ENCODE results near the gene DCHS2.

The DCHS2 gene

DNA sequence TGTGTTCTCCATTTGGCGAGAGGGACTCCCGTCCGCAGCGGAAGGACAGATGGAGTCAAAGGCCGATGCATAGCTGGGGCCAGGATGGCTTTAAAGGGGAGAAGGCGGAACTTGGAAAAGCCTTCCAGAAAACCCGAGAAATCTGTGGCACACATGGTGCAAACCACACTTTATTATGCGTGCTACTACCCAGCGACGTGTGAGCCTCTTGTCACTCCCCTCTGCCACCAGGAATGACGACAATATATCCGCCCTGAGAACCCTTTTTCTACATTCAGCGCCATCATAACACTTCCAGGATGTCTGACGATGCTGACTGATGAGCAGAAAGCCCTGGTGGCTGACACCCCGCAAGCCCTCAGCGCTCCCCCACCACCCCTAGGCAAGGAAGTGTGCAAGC lies 689 bp upstream of the DCHS2 start:
- DNase-seq (ENCODE audit: low spot score) = no peak
- H3K27ac ChIP-seq = no peak overlapping the region
- ChIA-PET POLR2A (ENCODE audit: low non-redundant PET) (no interaction called here), CTCF (no interaction called here)
- TF ChIP-seq, protein P1, sequence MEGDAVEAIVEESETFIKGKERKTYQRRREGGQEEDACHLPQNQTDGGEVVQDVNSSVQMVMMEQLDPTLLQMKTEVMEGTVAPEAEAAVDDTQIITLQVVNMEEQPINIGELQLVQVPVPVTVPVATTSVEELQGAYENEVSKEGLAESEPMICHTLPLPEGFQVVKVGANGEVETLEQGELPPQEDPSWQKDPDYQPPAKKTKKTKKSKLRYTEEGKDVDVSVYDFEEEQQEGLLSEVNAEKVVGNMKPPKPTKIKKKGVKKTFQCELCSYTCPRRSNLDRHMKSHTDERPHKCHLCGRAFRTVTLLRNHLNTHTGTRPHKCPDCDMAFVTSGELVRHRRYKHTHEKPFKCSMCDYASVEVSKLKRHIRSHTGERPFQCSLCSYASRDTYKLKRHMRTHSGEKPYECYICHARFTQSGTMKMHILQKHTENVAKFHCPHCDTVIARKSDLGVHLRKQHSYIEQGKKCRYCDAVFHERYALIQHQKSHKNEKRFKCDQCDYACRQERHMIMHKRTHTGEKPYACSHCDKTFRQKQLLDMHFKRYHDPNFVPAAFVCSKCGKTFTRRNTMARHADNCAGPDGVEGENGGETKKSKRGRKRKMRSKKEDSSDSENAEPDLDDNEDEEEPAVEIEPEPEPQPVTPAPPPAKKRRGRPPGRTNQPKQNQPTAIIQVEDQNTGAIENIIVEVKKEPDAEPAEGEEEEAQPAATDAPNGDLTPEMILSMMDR (conservative IDR thresholded peaks at IDR 0.05; ENCODE audit: low read depth) = no peak

DNA sequence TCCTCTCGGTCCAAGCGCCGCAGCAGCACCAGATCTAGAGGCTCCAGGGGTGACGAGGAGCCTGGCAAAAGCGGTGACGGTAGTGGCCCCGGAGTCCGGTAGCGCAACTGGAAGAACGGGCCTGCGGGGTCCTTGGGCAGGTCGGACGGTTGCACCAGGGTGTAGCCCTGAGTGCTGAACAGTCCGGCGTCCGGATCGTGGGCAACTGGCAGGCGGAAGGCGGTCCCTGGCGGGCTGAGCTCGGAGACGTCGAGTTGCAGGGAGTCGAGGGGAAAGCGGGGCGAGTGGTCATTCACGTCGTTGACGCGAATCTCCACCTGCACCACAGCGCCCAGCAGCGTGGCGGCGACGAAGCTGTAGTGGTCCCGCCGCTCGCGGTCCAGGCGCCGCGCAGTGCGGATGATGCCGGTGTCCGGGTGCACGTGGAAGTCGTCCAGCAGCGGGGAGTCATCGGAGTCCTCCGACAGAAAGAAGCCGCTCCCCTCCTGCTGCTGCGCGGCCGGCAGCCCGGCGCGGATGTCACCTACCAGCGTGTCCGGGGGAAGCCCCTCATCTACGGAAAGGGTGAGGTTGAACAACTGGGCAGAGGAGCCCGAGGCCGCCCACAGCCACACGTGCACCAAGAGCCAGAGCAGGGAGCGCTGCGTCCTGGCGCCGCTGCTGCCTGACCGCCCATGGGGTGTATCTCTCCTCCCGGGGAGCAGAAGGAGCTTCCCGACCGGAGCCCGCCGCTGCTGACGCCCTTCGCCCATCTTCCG lies 837 bp downstream of the DCHS2 start:
- CTCF ChIA-PET = interaction anchor here (1.5 kb wide), 1 partner anchor 16 kb away, joined by 6 read pairs; no protein-coding TSS in a partner anchor
- no peak for DNase-seq (ENCODE audit: low spot score)
- POLR2A ChIA-PET (ENCODE audit: low non-redundant PET) = no interaction called here
- H3K27ac ChIP-seq = no peak overlapping the region
- TF ChIP-seq, protein P1 (conservative IDR thresholded peaks at IDR 0.05; ENCODE audit: low read depth) = no peak

DNA sequence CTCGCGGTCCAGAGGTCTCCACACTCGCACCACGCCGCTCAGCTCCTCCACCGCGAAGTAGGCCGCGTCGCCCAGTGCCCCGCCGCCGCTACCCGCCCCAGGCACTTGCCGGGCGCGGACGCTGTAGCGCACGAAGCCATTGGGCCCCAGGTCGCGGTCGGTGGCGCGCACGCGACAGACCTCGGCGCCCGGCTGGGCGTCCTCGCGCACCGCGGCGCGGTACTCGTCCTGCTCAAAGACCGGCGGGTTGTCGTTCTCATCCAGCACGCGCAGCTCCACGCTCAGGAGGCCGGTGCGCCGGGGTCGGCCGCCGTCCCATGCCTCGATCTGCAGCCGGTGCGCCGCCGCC lies 1.4 kb downstream of the DCHS2 start:
- DNase-seq (ENCODE audit: low spot score) = no peak

DNA sequence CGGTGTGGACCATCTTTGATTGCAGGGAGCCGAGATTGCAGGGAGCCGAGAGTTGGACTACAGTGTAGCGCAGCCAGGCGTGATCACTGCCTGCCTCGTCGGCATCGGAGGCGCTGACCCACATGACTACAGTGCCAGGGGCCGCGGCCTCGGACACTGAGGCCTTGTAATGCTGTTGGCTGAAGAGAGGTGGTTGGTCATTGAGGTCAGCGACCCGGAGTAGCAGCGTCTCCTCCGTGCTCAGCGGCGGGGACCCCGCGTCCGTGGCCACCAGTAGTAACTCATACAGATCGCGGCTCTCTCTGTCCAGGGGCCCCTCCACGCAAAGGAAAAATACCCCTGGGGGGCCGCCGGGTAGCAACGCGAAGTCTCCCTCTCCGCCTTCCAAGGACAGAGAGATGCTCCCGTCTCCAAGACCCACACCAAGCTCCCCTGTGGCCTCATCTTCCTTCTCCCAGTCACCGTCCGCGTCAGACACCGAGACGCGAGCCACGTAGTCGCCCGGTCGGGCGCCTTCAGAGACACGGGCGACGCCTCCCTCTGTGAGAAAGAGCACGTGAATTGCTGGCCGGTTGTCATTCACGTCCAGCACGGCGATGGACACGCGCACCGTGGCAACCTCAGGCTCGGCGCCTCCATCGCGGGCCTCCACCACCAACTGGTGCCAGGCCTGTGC lies 1.9 kb downstream of the DCHS2 start:
- ChIA-PET CTCF (no interaction called here), POLR2A (ENCODE audit: low non-redundant PET) (no interaction called here)
- no peak for DNase-seq (ENCODE audit: low spot score)
- TF ChIP-seq, protein P1 (conservative IDR thresholded peaks at IDR 0.05; ENCODE audit: low read depth) = no peak
- H3K27ac ChIP-seq = no peak overlapping the region

More for the DNA sequence above, 1.4 kb downstream of the DCHS2 start:
- no peak overlapping the region for H3K27ac ChIP-seq
- POLR2A ChIA-PET (ENCODE audit: low non-redundant PET) = no interaction called here
- CTCF ChIA-PET = interaction anchor here (1.5 kb wide), 1 partner anchor 16 kb away, joined by 6 read pairs; no protein-coding TSS in a partner anchor
- TF ChIP-seq, protein P1 (conservative IDR thresholded peaks at IDR 0.05; ENCODE audit: low read depth) = no peak

DNA sequence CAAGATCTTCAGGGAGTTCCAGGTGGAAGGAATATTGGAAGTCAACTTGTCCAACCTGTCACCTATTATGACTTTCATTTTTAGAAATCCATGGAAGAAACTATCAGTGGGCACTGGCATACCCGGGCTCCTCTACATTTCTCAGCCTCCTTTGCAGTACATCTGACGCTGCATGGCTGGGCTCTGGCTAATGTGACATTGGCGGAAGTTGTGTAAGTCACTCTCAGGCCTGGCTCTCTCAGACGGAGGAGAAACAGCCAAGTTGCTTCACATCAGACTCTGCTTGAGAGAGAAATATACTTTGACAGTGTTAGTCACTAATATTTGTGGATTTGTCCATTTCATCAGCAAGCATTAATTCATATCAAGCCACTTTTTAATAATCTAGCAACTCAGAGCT lies 4.5 kb downstream of the DCHS2 start:
- CTCF ChIA-PET = no interaction called here
- DNase-seq (ENCODE audit: low spot score) = no peak
- TF ChIP-seq, protein P1 (conservative IDR thresholded peaks at IDR 0.05; ENCODE audit: low read depth) = no peak
- POLR2A ChIA-PET (ENCODE audit: low non-redundant PET) = no interaction called here
- no peak overlapping the region for H3K27ac ChIP-seq

DNA sequence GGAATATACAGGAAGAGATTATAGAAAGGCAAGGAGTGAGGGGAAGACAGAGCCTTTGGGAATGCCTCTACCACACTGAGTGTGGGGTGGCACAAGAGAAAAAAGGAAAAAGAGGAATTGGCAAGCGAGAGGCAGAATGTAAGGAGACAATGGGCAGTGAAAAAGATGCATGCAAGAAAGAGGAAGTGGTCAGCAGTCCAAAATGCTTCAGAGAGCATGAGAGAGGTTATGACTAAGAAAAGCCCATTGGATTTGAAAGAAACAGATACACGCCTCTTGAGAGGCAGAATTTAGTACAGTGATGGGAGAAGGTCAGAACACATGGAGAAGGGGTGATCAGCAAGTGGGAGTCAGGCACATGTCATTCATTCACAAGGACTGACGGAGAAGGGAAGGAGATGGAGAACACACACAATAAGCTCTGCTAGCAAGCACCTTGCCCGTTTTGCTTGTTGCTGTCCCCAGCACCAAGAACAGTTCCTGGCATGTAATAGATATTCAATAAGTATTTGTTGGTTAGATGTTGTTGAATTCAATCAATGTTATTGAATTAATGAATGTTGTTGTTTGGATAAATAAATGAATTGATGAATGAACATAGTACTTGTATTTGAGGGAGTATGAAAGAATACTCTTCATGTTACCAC lies 6.3 kb downstream of the DCHS2 start:
- CTCF ChIA-PET = no interaction called here
- H3K27ac ChIP-seq = no peak overlapping the region
- TF ChIP-seq, protein P1 (conservative IDR thresholded peaks at IDR 0.05; ENCODE audit: low read depth) = no peak
- no peak for DNase-seq (ENCODE audit: low spot score)
- POLR2A ChIA-PET (ENCODE audit: low non-redundant PET) = no interaction called here
